NCI-H82 treated with DMSO at 0.1 percent for 48 hours (cell line): ENCODE data around the gene C13orf42.
A peak's percentile ranks its signal among the peaks of the same experiment; 100 is the strongest.

Source experiments
- DNase-seq: peaks from one replicate; lab custom pipeline; 2025; ENCODE audit not compliant: unreplicated experiment; lab: John Stamatoyannopoulos, UW

C13orf42 gene

DNA sequence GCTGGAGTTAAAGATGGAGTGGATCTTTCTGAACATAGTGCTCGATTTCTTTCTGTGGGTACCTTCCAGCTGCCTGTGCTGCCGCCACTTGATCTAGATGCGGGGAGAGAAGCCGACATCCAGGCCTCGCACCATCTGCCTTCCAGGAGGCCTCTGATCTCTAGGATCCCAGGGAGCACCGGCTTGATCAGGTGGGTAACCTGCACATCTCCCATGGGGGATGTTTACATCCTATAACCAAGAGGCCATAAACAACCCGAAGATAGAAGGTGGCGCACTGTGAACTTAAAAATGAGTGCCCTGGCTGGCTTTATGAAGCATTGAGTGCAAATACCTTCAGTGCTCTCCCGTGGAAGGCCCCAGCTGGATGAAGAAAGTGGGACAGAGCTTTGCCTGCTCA lies at the start of gene C13orf42:
Gene C13orf42, minus strand, starts transcription at position 101 of the 400 bp plus-strand sequence. Its CDS starts 65 bp downstream, at position 36.
- no peak for DNase-seq

DNA sequence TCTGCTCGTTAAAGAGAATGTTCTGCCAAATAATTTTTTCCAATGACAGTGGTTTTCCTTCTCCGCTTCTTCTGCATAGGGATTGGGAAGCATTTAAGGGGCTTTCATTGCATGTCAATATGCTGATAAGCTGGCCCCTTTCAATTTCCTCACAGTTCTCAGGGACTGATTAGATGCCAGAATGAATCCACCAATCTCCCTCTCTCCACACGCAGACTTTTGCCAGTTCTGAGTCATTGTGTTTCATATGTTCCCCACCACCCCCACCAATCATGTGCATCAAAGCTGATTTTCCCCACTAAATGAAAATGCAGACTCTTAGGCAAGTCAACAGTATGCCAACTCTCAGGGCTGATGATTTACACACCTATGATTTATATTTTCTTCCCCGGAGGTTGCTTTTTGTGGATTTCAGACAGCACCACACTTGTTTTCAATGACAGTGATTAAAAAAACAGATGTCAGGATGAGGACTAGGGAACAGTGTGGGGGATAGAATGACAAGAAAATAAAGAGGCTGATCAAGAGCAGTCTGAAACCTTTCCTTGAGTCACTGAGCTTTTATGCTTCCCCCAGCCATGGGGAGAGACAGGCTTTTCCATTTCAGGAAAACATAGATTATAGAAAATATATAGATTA lies 47.9 kb upstream of the C13orf42 start:
- DNase-seq: peak; percentile 51

- peak; percentile 42 for DNase-seq
Measured at GRCh38 chr13:51158365-51158764, 47.3 kb upstream of the C13orf42 start.

DNA sequence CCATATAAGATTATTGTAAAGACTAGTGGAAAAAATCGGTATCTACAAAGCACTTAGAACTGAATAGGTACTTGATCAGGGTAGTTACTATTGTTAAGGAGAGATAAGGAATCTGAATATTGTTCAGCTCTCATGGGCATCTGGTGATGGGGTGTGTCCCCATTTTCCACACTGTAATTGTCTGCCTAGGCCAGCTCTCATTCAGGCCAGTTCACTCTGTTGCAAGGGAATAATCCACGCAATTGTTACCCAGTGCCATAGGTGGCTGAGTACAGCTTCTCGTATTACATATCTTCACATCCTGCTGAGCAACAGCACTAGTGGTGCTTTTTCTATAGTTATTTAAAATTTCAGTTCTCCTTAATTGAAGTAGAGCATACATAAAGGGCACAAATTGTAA lies 45.6 kb upstream of the C13orf42 start:
- DNase-seq: no peak

DNA sequence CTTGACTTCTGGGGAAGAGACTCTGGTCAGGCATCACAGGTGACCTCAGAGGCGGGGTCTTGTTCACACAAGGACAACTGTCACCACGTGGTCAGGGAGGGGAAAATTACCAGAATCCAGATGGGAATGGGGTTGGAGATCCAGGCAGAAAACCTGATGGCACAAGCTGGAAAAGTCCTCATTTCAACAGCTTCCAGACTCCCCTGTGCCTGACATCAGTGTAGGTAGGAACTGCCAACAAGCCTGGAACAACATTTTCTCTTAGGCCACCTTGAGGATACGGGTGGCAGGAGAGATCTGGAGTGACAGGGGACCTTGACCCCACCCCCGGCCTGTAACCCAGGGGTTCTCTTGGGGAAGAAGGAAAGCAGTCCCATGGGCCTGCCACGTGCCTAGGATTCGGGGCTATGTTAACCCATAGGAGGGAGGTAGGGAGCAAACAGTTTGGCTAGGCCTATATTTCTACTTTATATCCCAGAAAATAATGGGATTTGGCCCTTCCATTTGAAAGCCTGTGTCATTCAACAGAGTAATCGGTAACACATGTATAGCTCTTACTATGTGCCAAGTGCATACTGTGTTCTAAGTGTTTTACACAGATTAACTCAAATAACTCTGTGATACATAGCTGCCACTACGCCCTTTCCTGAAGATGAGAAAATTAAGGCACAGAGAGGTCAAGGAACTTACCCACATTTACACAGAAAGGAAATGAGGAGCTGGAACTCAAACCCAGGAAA lies 44.9 kb upstream of the C13orf42 start:
- DNase-seq: no peak

GRCh38 chr13:51155161-51155560 lies 44.1 kb upstream of the C13orf42 start:
- DNase-seq: peak; percentile 42

GRCh38 chr13:51154029-51154555 lies 43.0 kb upstream of the C13orf42 start:
- no peak for DNase-seq

DNA sequence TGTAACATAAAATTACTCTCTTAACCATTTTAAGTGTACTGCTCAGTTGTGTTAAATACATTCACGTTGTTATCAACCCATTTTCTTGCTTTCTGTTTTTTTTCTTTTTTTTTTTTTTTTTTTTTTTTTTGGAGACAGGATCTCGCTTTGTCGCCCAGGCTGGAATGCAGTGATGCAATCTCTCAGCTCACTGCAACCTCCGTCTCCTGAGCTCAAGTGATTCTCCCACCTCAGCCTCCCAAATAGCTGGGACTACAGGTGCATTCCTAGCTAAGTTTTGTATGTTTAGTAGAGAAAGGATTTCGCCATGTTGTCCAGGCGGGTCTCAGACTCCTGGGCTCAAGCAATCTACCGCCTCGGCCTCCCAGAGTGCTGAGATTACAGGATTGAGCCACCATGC lies 42.5 kb upstream of the C13orf42 start:
- no peak for DNase-seq

DNA sequence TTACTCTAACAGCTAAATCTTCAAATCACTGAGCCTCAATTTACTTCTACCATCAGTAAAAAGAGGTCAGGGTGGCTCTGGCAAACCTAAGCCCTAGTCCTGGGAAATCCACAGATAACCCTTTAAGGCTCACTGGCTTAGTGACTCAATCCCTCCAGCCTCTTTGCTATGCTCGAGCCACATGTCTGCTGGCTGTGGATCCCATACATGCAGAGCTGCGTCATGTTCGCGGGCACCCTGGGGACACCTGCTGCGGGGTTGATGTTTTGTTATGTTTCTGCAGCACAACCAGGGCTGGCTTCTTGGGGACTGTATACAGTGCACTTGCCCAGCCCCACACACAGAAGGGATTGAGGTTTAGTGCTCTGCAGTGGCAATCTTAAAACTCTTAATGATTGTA lies 41.6 kb upstream of the C13orf42 start:
- peak; percentile 78 for DNase-seq

GRCh38 chr13:51151463-51151862 lies 40.4 kb upstream of the C13orf42 start:
- DNase-seq: no peak

DNA sequence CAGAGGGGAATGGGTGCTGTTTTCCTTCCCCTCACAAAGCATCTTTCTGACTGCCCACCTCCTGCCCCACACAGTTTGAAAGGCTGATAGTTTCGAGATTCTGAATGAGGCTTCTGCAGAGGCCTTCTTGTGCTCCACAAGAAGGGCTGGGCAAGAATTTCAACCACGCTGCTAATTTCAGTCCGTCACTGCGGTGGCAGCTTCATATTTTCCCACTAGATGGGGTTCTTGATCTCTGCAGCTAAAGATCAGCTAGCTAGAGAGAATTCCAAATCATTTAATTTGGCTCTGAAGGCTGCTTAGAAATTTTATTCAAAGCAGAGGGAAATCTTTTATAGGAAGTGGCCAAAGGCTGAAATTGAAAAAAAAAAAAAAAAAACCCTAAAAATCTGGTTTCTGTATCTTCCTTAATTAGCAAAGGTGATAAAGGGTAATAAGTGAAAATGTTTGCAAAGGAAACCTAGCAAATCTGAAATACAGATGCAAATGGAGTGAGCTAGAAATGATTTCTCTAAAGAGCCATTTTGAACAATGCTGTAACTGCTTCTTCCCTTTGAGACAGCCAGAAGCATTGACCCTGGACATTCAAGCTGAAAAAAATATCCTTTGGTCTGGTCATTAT lies 38.0 kb upstream of the C13orf42 start:
- peak; percentile 85 for DNase-seq

GRCh38 chr13:51148223-51148951 lies 37.3 kb upstream of the C13orf42 start:
- DNase-seq: peak; percentile 67

GRCh38 chr13:51147732-51148131 lies 36.7 kb upstream of the C13orf42 start:
- peak; percentile 81 for DNase-seq

GRCh38 chr13:51146667-51147066 lies 35.6 kb upstream of the C13orf42 start:
- no peak for DNase-seq

- DNase-seq: no peak
Measured at GRCh38 chr13:51137250-51137649, 26.2 kb upstream of the C13orf42 start.

DNA sequence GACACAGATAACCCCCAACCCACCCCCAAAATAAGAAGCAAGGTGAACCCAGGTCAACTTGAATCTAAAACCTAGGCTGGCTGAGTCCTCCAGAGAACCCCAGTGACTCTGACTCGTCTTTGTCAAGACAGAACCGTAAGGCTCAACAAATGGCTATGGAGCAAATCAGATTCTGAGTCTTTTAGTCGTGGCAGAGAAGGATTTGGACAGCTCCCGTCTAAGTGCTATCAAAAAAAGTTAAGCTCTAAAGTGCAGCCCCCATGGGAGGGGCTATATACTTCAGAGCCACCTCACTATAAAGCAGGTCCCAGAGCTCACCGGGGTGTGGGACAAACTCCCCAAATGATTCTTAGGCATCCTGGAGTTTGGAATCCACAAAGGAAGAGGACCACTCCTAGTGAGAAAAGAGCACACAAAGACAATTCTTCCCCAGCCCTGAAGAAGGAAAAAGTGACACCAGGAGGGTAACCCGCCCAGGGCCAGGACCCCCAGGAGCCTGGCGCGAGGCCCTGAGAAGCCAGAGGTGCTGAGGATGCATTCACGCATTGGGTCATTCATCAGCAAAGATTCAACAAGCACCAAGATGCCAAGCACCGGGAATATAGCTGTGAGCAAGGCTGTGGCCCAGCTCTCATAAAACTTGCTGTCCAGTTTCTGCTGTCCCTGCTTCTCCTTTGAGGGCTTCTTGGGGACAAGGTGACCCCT lies 25.4 kb upstream of the C13orf42 start:
- DNase-seq: no peak

DNA sequence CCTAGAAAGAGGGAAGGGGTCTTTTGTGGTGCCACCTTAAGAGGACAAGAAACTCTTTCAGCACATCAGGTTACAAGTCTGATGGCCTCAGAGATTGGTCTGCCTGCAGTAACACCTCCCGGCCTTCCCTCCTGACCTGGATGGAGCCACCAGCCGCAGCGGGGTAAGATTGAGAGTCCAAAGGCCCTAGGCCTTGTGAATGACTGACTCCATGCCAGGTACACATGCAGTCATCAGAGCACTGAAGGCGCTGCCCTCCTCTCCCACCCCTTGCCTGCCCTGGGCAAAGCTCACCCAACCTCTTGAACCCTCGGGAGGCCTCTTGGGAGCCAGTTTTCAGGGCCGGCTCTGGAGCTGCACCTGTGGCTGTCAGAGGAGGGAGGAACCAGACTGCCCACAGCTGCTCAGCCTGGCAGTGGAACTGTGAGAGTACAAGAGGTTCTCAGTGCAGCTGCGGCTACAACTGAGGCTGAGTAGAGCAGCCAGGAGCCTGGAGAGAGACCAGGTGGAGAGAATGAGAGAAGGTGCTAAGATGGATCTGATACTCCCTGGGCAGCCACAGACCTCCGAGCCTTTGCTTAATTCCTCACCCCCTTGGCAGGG lies 23.8 kb upstream of the C13orf42 start:
- DNase-seq: no peak

DNA sequence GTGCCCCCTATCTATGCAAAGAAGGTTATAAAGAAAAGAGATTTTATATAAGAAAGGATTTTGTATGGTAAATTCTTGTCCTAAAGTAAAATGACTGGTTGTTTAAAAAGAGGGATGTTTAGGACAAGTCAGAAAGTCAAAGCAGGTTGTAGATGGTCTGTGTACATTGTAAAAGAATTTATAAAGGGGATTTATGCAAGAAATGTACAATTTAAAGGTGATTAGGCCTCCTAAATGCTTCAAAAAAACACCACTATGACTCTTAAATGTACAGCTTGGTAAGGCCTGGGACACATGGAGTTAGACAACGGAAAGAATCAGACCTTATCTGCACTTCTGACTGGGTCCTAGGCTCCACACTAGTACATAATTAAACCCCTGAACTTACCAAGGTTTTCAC lies 19.3 kb upstream of the C13orf42 start:
- DNase-seq: no peak

DNA sequence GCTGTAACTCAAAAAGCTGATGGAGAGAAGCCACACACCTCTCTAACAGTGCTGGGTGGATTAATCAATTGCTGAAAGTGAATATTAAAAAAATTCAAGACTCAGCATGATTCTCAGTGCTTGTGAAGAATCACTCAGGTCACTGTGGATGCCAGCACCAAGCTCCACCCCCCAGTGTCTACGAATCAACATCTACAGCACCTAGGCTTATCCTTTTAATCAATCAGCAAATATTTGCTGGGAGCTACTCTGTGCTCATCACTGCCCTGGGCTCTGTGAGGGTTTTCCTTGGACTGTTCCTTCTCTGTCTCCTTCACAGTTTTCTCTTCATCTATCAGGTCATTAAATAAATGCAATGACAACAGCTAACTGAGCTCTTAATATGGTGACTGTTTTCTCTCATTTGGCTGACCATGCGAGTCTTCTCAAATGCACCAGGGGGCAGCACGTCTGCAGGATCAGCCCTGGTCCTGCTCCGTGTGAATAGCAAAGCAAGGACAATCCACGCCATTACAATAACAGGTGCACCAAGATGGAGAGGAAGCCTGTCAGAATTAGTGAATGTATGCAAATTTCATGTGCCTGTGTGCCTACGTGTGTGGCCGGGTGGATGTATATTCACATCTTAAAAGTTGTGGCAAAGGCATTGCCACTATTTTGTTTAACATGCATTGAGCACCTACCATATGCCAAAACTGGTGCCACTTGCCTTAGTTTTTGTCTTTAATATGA lies 14.6 kb upstream of the C13orf42 start:
- peak; percentile 94 for DNase-seq
